HG02571 (cell line): ENCODE data around the gene ATG2A.
A peak's percentile ranks its signal among the peaks of the same experiment; 100 is the strongest.

ENCODE experiments used
- ATAC-seq: cut with Tn5 transposase; IDR thresholded peaks from one replicate; pipeline ENCODE4 v1.9.1; 2021; ENCODE audit warnings: mild to moderate bottlenecking, moderate library complexity; ENCODE audit not compliant: unreplicated experiment

Gene ATG2A

DNA sequence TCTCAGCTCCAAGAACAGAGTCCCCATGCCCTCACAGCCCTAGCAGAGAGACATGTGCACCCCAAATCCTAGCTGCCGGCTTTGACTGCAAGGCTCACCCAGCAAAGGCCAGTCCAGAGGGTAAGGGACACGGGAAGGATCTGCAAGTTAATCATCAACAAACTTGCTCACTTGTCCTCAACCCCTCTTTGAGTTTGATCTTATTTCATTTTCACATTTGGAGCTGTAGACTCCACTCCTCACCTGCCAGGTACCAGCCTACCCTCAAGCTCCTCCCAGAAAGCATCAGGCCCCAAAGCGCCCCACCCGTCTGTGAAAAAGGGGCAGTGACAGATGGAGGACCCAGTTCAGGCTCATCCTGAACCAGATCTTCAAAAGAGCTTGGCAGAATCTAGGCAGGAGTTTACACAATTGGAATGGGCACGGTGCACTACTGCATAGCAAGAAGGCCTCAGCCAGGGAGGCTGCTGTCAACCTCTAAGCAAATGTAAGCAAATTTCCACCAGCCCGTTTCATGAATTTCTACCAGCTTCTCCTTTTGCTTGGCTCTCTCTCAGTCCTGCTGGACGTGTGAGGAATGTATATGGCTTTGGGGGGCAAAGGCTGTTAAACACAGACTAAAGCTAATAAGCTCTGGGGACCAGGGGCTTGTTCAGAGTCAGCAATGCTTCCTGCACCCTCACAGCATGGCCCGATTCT, 44.1 kb downstream of the ATG2A start:
- no peak for ATAC-seq

GRCh38 chr11:64871492-64871891, 45.5 kb downstream of the ATG2A start:
- ATAC-seq: no peak

DNA sequence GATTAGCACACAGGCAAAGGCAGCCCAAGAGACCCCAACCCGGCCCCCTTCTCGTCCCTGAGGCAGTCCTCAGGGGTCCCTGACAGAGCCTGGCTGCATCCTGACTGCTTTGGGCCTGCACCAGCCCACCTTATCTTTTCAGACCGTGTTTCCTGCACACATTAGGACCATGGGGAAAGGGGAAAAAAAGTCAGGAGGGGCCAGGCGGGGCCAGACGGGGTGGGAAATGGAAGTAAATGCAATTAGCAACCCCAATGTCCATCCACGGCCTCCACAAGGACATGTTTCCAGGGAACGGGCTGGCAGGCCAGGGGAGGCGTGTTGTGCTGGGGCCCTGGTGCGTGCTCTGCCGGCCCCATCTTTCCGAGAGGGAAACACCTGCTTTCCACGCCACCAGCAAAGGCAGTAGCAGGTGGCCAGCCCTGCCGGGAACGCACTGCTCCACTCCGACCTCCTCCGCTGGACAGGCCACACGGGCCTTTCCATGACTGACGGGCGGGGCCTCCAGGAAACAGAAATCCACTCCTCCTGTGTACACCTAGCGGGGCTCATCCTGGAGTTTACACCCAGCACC, 46.0 kb downstream of the ATG2A start:
- no peak for ATAC-seq

GRCh38 chr11:64870176-64870892, 46.7 kb downstream of the ATG2A start:
- ATAC-seq: no peak

DNA sequence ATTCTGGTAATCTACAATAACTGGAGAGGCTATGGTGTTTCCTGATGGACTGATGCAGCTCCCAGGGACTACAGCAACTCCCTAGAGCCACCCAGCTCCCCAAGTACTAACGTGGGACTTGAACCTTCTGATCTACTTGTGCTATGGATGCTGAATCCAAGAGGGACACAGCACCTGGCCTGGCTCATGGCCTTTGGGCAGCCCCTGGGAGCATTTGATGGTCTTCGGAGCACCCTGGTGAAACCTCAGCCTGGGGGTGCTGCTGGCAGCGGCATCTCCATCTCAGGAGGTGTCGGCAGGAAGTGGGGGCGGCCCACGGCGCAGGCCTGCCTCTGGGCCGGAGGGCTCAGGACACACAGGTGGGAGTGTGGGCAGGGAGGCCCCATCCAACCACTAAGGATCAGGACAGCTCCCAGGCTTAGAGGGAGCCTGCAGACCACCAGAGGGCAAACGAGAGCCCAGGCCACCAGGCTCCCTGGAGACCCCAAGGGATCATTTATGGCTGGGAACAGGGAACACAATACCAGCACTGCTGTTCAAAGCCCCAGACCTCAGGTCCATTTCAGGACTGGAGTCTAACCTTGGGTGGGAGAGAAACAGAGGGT, 47.3 kb downstream of the ATG2A start:
- no peak for ATAC-seq

DNA sequence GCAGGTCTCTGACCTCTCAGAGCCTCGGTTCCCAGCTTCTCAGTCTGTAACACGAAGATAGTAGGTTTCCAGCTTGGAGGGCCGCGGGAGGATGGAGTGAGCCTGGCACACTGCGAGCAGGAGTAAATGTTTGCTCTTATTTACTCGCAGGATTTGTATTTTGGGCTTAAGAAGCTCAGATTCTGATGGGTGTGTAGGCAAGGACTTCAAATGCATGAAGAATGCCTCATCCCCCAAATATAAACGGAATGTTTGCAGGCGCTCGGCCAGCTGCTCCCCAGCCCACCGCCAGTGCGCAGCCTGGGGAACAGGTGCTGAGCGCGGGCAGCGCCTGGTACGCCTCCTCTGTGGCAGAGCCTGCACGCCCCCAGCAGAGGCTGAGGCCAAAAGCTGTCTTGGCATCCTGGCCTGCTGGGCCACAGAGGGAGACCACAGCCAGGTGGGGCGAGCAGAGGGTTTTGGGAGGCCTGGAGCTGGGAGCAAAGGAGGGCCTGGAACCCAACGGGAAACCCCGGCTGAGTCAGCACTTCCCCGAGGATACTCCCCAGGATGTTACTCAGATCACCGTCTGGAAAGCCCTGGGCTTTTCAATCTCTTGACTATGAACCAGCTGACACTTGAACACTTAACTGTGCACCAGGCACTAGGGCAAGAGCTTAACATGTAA, 48.0 kb downstream of the ATG2A start:
- ATAC-seq: no peak

DNA sequence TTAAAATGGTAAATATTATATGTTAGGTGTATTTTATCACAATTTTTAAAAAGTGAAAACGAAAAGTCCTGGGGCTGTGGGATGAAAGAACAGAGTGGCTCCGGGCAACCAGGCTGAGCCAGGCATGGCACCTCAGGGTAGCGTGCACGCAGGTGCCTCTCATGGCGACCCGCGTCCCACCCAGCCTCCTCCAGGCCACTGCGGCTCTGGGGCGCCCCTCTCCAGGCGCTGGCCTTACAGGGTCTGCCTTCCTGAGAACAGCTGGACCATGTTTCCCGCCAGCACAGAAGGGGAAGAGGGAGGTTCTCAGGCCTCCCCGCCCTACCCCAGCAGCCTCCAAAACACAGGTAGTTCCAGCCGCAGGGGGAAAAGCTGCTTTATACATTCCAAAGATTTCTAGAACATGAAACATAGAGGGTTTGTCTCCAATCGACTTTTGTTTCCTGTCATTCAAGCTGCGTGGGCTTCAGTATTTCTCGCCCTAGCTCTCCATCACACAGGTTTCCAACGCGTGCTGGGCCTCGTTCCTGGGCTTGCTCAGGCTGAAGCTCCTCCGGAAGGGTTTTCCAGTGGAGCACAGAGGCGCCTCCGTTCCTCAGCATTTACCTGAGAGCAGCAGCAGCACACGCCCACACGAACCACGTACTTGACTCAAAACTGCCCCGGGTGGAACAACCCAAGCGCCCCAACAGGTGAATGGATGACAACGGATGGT, 49.1 kb downstream of the ATG2A start:
- no peak for ATAC-seq

GRCh38 chr11:64866173-64866491, 50.9 kb downstream of the ATG2A start:
- no peak for ATAC-seq

GRCh38 chr11:64865286-64866172, 51.5 kb downstream of the ATG2A start:
- peak; percentile 37 for ATAC-seq

- peak; percentile 23 for ATAC-seq
Observed at GRCh38 chr11:64864473-64865285, 52.3 kb downstream of the ATG2A start.

- ATAC-seq: no peak
Observed at GRCh38 chr11:64864135-64864472, 52.9 kb downstream of the ATG2A start.

GRCh38 chr11:64863391-64864060, 53.5 kb downstream of the ATG2A start:
- ATAC-seq: no peak

DNA sequence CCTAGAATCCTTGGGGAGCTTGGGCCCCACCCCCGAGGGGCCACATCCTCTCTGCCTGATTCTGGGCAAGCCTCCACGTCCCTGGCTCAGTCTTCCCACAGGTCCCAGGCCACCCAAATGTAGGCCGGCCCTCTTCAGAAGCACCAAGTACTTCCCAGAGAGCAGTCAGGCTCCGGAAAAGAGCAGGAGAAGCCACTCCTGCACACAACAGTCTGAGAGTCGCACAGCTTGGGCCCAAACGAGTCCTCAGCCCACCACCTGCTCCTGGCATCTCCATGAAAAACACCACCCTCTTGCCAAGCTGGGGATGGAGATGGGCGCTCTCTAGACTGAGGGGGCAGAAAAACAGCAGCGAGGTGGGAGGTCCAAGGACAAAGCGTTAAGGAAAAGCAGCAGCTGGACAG, 54.0 kb downstream of the ATG2A start:
- no peak for ATAC-seq

GRCh38 chr11:64861227-64861975, 55.6 kb downstream of the ATG2A start:
- ATAC-seq: no peak

- ATAC-seq: peak; percentile 57
Observed at GRCh38 chr11:64859542-64860414, 57.2 kb downstream of the ATG2A start.

- no peak for ATAC-seq
Observed at GRCh38 chr11:64858467-64859263, 58.3 kb downstream of the ATG2A start.
